Measurements from ENCODE around the gene CYP3A5. TPM values are rescaled to one million over a fixed set of nuclear protein-coding genes. Genes with fewer than 3 reads are reported as not detected.

The CYP3A5 gene
- total RNA-seq, 1 experiment from 2014 or later, result not detected

- Histone ChIP-seq H3K4me2 (ENCODE audit: low read length) (no peak overlapping the region), H3K4me3 (ENCODE audit: low read length) (no peak overlapping the region), H2AFZ (ENCODE audit: low read length) (no peak overlapping the region), H3K9ac (ENCODE audit: low read length) (no peak overlapping the region), H3K4me1 (ENCODE audit: insufficient read depth, low read length) (peaks cover 12% of the 10 kb centered on the region), H4K20me1 (ENCODE audit: low read length) (no peaks in the 10 kb centered on the region), H3K9me2 (replicated peaks; ENCODE audit: low read length) (no peaks in the 10 kb centered on the region), H3K27me3 (ENCODE audit: low read length) (no peaks in the 10 kb centered on the region), H3K79me2 (ENCODE audit: low read length) (no peaks in the 10 kb centered on the region), H3F3A (ENCODE audit: low read length, unreplicated experiment) (no peaks in the 10 kb centered on the region), H3K27ac (ENCODE audit: low read length) (no peak overlapping the region), H3K9me3 (ENCODE audit: low read length) (no peaks in the 10 kb centered on the region), H3K36me3 (ENCODE audit: low read depth, low read length) (no peaks in the 10 kb centered on the region)
- no peak for ATAC-seq
- ChIA-PET POLR2A (ENCODE audit: unreplicated experiment) (no interaction called here), CTCF (no interaction called here)
- TF ChIP-seq EZH2phosphoT487 (IDR thresholded peaks at IDR 0.05; ENCODE audit: borderline replicate concordance, low read length) (no peak), CTCF (conservative IDR thresholded peaks at IDR 0.05; ENCODE audit: low read depth, low read length) (no peak), EZH2 (IDR thresholded peaks at IDR 0.05; ENCODE audit: low read length, unreplicated experiment) (no peak)
- DNase-seq, result peak; percentile 11
- intact Hi-C loops (cut with micrococcal nuclease), result no loop called here
- BruUV-seq (replicated peaks), result no TSS peak
Observed at GRCh38 chr7:99694912-99695304, 15.1 kb upstream of the CYP3A5 start.

DNA sequence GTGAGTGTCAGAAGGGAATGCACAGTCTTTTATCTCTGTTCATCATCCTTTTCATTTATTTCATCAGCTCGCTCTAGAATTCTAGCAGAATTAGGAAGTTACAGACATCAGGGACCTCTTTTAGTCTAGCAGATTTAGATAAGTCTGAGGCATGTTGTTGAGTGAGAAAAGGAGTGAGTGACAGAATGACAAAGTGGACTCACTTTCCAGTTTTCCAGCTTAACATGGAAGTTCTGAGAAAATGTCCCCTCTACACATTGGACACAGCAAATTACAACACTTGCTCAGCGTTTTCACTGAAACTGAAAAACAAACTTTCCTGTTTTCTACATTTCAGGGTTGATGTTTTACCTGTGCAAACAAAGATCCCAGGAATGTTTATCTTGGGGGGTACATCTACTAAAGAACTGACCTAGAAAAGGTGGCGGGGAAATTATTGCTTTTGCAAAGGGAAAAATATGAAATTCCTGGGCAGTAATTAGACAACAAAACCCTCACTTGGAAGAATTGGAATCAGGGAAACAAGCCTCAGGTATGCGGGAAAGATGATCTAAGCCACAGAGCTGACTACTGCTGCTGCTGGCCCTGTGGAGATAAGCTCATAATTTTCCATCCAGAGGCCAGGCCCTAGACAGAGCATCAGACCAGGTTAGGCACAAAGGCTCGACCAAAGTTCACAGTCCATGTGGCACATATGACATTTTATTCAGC is 14.6 kb upstream of the CYP3A5 start:
- Histone ChIP-seq H4K20me1 (ENCODE audit: low read length) (no peaks in the 10 kb centered on the region), H2AFZ (ENCODE audit: low read length) (no peak overlapping the region), H3F3A (ENCODE audit: low read length, unreplicated experiment) (no peaks in the 10 kb centered on the region), H3K27me3 (ENCODE audit: low read length) (no peaks in the 10 kb centered on the region), H3K4me2 (ENCODE audit: low read length) (no peak overlapping the region), H3K79me2 (ENCODE audit: low read length) (no peaks in the 10 kb centered on the region), H3K36me3 (ENCODE audit: low read depth, low read length) (no peaks in the 10 kb centered on the region), H3K4me1 (ENCODE audit: insufficient read depth, low read length) (peaks cover 6% of the 10 kb centered on the region), H3K27ac (ENCODE audit: low read length) (no peak overlapping the region), H3K9me2 (replicated peaks; ENCODE audit: low read length) (no peaks in the 10 kb centered on the region), H3K4me3 (ENCODE audit: low read length) (no peak overlapping the region), H3K9ac (ENCODE audit: low read length) (no peak overlapping the region), H3K9me3 (ENCODE audit: low read length) (no peaks in the 10 kb centered on the region)
- POLR2A ChIA-PET (ENCODE audit: unreplicated experiment), result no interaction called here
- TF ChIP-seq EZH2 (IDR thresholded peaks at IDR 0.05; ENCODE audit: low read length, unreplicated experiment), result no peak
- no peak for TF ChIP-seq EZH2phosphoT487 (IDR thresholded peaks at IDR 0.05; ENCODE audit: borderline replicate concordance, low read length)
- TF ChIP-seq CTCF (conservative IDR thresholded peaks at IDR 0.05; ENCODE audit: low read depth, low read length), result no peak
- ATAC-seq (no peak), DNase-seq (no peak)
- CTCF ChIA-PET, result no interaction called here
- intact Hi-C loops (cut with micrococcal nuclease), result no loop called here
- no TSS peak for BruUV-seq (replicated peaks)

DNA sequence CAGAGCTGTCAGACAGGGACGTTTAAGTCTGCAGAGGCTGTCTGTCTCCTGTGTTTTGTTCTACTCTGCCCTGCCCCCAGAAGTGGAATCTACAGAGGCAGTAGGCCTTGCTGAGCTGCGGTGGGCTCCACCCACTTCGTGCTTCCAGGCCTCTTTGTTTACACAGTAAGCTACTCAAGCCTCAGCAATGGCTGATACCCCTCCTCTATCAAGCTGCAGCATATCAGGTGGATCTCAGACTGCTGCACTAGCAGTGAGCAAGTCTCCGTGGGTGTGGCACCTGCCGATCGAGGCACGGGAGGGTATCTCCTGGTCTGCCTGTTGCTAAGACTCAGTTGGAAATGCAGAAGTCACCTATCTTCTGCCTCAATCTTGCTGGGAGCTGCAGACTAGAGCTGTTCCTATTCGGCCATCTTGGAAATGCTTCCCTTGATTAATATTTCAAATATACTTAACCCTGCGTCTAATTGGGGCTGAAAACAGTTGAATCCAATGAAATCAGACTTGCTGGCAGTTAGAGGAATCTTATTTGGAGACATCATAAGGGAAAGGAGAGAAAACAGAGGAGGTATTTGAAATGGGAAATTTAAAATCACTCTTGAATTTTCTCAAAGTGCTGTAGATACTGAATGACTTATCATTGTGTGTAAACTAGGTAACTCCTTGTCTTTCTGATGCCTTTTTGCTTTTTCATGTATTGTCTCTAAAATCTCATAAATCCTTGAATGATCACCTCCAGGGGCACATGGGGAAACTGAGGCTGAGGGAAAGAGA is 13.8 kb upstream of the CYP3A5 start:
- no peak overlapping the region for H3K4me3 ChIP-seq (ENCODE audit: low read length)
- peaks cover 2% of the 10 kb centered on the region for H3K4me1 ChIP-seq (ENCODE audit: insufficient read depth, low read length)
- ChIA-PET POLR2A (ENCODE audit: unreplicated experiment) (no interaction called here), CTCF (no interaction called here)
- H3K27ac ChIP-seq (ENCODE audit: low read length), result no peak overlapping the region
- peak overlapping the region; percentile 63; the same call in 1 of the 2 replicates for H2AFZ ChIP-seq (ENCODE audit: low read length)
- no peaks in the 10 kb centered on the region for H3K36me3 ChIP-seq (ENCODE audit: low read depth, low read length)
- BruUV-seq (replicated peaks), result no TSS peak
- H3K9ac ChIP-seq (ENCODE audit: low read length), result no peak overlapping the region
- no peak for TF ChIP-seq EZH2 (IDR thresholded peaks at IDR 0.05; ENCODE audit: low read length, unreplicated experiment)
- TF ChIP-seq EZH2phosphoT487 (IDR thresholded peaks at IDR 0.05; ENCODE audit: borderline replicate concordance, low read length), result no peak
- TF ChIP-seq CTCF (conservative IDR thresholded peaks at IDR 0.05; ENCODE audit: low read depth, low read length), result no peak
- no peak for ATAC-seq
- no peaks in the 10 kb centered on the region for H3K79me2 ChIP-seq (ENCODE audit: low read length)
- no peaks in the 10 kb centered on the region for H3K9me2 ChIP-seq (replicated peaks; ENCODE audit: low read length)
- DNase-seq, result no peak
- intact Hi-C loops (cut with micrococcal nuclease), result no loop called here
- H3K9me3 ChIP-seq (ENCODE audit: low read length), result no peaks in the 10 kb centered on the region
- H4K20me1 ChIP-seq (ENCODE audit: low read length), result no peaks in the 10 kb centered on the region
- no peaks in the 10 kb centered on the region for H3K27me3 ChIP-seq (ENCODE audit: low read length)
- H3F3A ChIP-seq (ENCODE audit: low read length, unreplicated experiment), result no peaks in the 10 kb centered on the region
- no peak overlapping the region for H3K4me2 ChIP-seq (ENCODE audit: low read length)

All from PC-3 (cell line).